Measurements from ENCODE around the gene UXT. TPM values are rescaled to one million over a fixed set of nuclear protein-coding genes. Genes with fewer than 3 reads are reported as not detected.

Gene UXT
- total RNA-seq, 6 experiments from 2014 or later = 94.9 to 104 (median 101) TPM

DNA sequence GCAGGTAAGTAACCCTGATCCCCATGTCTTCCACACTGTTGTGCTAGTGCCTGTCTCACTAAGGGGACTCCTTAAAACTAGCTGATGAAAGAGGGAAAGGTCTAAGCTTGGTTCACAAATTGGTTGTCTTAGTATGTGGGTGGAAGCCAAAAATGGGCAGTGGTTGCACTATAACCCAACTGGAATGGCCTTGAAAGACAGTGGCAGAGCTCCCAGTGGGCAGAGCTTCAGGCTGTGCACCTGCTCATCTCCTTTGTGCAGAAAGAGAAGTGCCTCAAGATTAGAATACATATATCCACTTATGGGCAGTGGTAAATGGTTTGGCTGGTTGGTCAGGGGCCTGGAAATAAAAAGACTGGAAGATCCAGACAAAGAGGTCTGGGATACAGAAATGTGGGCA is 46.6 kb downstream of the UXT start:
- Mint-ChIP-seq H3K27me3 (ENCODE audit: insufficient read depth) (peaks cover 10% of the 10 kb centered on the region), H3K4me1 (ENCODE audit: low read depth) (no peaks in the 10 kb centered on the region), H3K4me3 (no peak overlapping the region), H3K9me3 (no peaks in the 10 kb centered on the region), H3K36me3 (ENCODE audit: low read depth) (no peaks in the 10 kb centered on the region), H3K27ac (no peak overlapping the region)
- no peak for TF ChIP-seq CTCF (IDR thresholded peaks at IDR 0.05)
- no peak for DNase-seq

GRCh38 chrX:47611926-47612325 is 47.1 kb downstream of the UXT start:
- no peak overlapping the region for H3K4me3 Mint-ChIP-seq
- no peaks in the 10 kb centered on the region for H3K4me1 Mint-ChIP-seq (ENCODE audit: low read depth)
- no peak for TF ChIP-seq CTCF (IDR thresholded peaks at IDR 0.05)
- no peak overlapping the region for H3K27ac Mint-ChIP-seq
- H3K9me3 Mint-ChIP-seq = no peaks in the 10 kb centered on the region
- H3K36me3 Mint-ChIP-seq (ENCODE audit: low read depth) = no peaks in the 10 kb centered on the region
- peaks cover 10% of the 10 kb centered on the region for H3K27me3 Mint-ChIP-seq (ENCODE audit: insufficient read depth)
- no peak for DNase-seq

DNA sequence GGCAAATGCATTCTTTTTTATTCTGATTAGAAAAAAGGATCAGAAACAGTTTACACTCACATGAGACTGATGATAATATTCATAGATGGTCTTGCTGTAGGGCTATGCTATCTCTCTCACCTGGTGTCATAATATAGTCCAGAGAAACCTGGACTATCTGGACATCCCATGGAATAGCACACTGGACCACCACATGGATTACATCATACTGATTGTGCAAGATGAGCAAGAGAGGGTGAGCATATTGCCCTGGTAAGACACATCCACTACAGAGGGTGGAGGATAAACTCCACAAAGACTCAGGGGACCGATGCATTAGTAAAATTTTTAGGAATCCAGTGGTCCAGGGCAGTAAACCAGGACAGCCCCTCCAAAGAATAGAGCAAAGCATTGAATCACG is 47.5 kb downstream of the UXT start:
- Mint-ChIP-seq H3K4me3 (no peak overlapping the region), H3K27me3 (ENCODE audit: insufficient read depth) (peaks cover 10% of the 10 kb centered on the region), H3K4me1 (ENCODE audit: low read depth) (no peaks in the 10 kb centered on the region), H3K27ac (no peak overlapping the region), H3K36me3 (ENCODE audit: low read depth) (no peaks in the 10 kb centered on the region), H3K9me3 (no peaks in the 10 kb centered on the region)
- DNase-seq = no peak
- TF ChIP-seq CTCF (IDR thresholded peaks at IDR 0.05) = no peak

DNA sequence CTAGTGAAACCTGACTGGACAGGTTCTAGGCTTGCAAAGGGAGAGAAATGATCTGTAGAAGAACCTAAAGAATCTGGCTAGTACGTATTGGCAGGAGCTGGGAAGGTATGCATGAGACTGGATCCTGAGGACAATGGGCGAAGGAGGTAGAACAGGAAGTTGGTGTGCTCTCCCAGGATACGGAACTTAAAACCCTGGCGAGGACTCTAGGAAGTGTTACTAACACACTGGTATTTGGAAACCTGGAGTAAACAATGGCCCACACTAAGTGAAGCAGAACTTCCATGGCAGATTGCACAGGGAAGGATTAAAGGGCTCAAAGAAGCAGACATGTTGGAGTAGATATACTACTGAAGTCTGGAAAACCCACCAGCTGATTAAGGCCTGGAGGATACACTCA is 48.5 kb downstream of the UXT start:
- no peak for DNase-seq
- Mint-ChIP-seq H3K4me1 (ENCODE audit: low read depth) (no peaks in the 10 kb centered on the region), H3K36me3 (ENCODE audit: low read depth) (no peaks in the 10 kb centered on the region), H3K9me3 (no peaks in the 10 kb centered on the region), H3K4me3 (no peak overlapping the region), H3K27ac (no peak overlapping the region), H3K27me3 (ENCODE audit: insufficient read depth) (peaks cover 8% of the 10 kb centered on the region)
- TF ChIP-seq CTCF (IDR thresholded peaks at IDR 0.05) = no peak

DNA sequence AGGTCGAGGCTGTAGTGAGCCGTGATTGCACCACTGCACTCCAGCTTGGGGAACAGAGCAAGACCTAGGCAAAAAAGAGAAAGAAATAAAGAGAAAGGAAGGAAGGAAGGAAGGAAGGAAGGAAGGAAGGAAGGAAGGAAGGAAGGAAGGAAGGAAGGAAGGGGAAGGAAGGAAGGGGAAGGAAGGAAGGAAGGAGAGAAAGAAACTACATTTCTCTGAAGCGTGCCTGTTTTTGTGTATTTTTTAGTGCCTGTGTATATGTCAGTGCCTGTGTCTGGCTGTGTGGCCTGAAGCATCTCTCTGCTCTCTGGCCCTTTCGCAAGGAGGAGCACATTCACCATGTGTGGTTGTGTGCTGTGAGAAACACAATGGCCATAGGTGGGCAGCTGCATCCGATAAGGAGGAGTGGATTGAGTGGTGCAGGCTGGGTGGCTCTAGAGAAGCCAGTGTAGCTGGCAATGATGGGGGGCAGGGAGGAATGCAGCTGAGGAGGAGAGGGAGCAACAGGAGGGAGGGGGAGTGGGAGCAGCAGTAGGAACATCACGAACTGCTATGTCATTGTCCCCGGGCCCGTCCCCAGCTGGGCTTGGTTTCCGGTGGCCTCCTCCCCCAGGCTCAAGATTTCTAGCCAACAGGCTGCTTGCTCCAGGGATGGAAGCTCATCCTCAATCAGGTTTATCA is 50.7 kb downstream of the UXT start:
- no peak overlapping the region for H3K4me3 Mint-ChIP-seq
- TF ChIP-seq CTCF (IDR thresholded peaks at IDR 0.05) = no peak
- H3K4me1 Mint-ChIP-seq (ENCODE audit: low read depth) = no peaks in the 10 kb centered on the region
- no peak overlapping the region for H3K27ac Mint-ChIP-seq
- peaks cover 6% of the 10 kb centered on the region for H3K27me3 Mint-ChIP-seq (ENCODE audit: insufficient read depth)
- no peak for DNase-seq
- no peaks in the 10 kb centered on the region for H3K9me3 Mint-ChIP-seq
- no peaks in the 10 kb centered on the region for H3K36me3 Mint-ChIP-seq (ENCODE audit: low read depth)

Data from HFFc6 (cell line).